NCI-H748 treated with DMSO at 0.1 percent for 48 hours (cell line): Measurements from ENCODE around the gene VCY1B.
"Not testable (repeated sequence)": the region's sequence is repeated elsewhere in the genome, so short reads cannot be mapped to it uniquely, and the experiment has no call there.

Experiments
- DNase-seq: peaks from one replicate; lab custom pipeline; 2025; lab: John Stamatoyannopoulos, UW

Gene VCY1B

DNA sequence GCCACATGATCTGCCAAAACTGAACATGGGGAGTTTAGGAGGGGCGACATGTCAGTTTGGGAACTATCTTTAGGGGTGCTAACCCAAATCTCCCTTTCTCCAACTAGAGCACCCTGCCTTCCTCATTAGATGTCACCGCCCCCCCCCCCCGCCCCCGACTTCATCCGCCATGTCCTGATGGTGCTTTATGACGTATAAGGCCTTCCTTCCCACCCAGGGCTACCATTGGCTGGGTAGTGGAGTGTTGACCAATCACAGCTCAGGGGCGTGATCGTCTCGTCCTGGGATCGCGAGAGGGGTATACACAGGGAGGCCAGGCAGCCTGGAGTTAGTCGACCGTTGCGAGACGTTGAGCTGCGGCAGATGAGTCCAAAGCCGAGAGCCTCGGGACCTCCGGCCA is at the start of gene VCY1B:
Gene VCY1B (plus strand): TSS at position 301 of the 400 bp plus-strand sequence. CDS start 63 bp downstream, at position 364.
- not testable (repeated sequence) for DNase-seq

DNA sequence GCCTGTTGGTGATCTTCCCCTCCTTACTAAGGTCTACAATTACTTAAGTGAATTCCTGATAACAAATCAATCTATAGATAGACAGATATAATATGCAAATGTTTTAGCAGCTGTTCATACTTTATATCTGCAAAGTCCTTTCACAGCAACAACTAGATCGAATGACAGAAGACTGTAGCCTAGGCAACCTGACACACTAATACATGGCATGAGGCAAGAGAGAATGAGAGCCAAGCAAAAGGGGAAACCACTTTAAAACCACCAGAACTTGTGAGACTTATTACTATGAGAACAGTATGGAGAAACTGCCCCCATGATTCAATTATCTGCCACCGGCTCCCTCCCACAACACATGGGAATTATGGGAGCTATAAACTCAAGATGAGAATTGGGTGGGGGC is 44.1 kb upstream of the VCY1B start:
- not testable (repeated sequence) for DNase-seq

DNA sequence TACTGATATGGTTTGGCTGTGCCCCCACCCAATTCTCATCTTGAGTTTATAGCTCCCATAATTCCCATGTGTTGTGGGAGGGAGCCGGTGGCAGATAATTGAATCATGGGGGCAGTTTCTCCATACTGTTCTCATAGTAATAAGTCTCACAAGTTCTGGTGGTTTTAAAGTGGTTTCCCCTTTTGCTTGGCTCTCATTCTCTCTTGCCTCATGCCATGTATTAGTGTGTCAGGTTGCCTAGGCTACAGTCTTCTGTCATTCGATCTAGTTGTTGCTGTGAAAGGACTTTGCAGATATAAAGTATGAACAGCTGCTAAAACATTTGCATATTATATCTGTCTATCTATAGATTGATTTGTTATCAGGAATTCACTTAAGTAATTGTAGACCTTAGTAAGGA is 25.6 kb upstream of the VCY1B start:
- DNase-seq, result not testable (repeated sequence)

DNA sequence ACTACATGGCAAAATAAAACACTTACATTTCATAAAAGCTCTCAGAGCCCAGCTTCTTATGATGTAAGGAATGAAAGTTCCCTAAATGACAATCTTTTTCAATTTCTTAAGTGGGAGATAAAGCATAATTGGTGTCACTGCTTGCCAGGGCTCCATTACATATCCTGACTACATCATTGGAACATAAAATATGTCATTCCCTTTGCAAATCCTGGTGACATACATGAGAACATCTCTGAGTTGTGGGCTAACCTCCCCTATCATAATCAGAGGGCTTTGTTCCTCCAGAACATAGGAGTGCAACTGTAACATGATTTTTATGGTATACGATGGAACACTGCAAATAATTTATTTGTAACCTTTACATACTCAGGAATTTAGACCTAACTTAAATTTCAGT is 29.9 kb downstream of the VCY1B start:
- DNase-seq, result no peak
